Spinal cord (tissue), 10 donors: ENCODE results near the gene TRAPPC6A. TPM values are rescaled to one million over a fixed set of nuclear protein-coding genes. Genes with fewer than 3 reads are reported as not detected.
"Not testable (repeated sequence)": the region's sequence is repeated elsewhere in the genome, so short reads cannot be mapped to it uniquely, and the experiment has no call there.

Experiments
- DNase-seq, 6 donors: peaks; one replicate each; pipeline versions ENCODE4 v3.0.0 to v3.0.0-alpha.2; 2013 to 2015; ENCODE audit warnings: low spot score in 6 of 6, low read depth in 4 of 6
- H3K27ac ChIP-seq: one replicate; pipeline ENCODE4 v1.5.1; 2013; ENCODE audit warnings: low read depth, low read length, control low read depth
- H3K27me3 ChIP-seq: one replicate; pipeline ENCODE4 v1.6.1; 2013; ENCODE audit warnings: low read length; ENCODE audit not compliant: control insufficient read depth, insufficient read depth
- H3K36me3 ChIP-seq: one replicate; pipeline ENCODE4 v1.6.1; 2013; ENCODE audit warnings: low read length; ENCODE audit not compliant: control insufficient read depth, insufficient read depth
- H3K4me1 ChIP-seq: one replicate; pipeline ENCODE4 v1.6.1; 2013; ENCODE audit warnings: low read length; ENCODE audit not compliant: control insufficient read depth, insufficient read depth
- H3K4me3 ChIP-seq: one replicate; pipeline ENCODE4 v1.5.1; 2013; ENCODE audit warnings: low read depth, low read length, control low read depth
- H3K9me3 ChIP-seq: one replicate; pipeline ENCODE4 v1.6.1; 2013; ENCODE audit warnings: low read length; ENCODE audit not compliant: control insufficient read depth, insufficient read depth
- WGBS: methylation state at CpG from one replicate; pipeline ENCODE4 v1.1.5; 2013; ENCODE audit warnings: missing lambda C conversion rate; ENCODE audit not compliant: insufficient coverage; 5-methylcytosine and 5-hydroxymethylcytosine counted together
- polyA plus RNA-seq, 2 donors: library from polyadenylated mRNA; unstranded; fragments of 120-200 nt; gene quantifications; one replicate each; pipeline ENCODE4 v1.2.1, GENCODE V29; 2013; ENCODE audit not compliant: insufficient read length in 2 of 2
- total RNA-seq, 2 donors: library from RNA; depleted of rRNA in 1 of 2; stranded (reverse); fragments of 120-200 nt in 1 of 2; fragments of >200 nt in 1 of 2; gene quantifications; one replicate each; pipeline versions ENCODE4 v1.2.3 to v1.2.4, GENCODE V29; 2013 to 2014
- donor health status: healthy.

TRAPPC6A gene
- total and polyA plus RNA-seq, 4 donors: 7.0 to 26.2 (median 22.5) TPM

GRCh38 chr19:45124021-45124420 is 54.0 kb downstream of the TRAPPC6A start:
- H3K27ac ChIP-seq: no peak overlapping the region
- no peaks in the 10 kb centered on the region for H3K9me3 ChIP-seq

DNA sequence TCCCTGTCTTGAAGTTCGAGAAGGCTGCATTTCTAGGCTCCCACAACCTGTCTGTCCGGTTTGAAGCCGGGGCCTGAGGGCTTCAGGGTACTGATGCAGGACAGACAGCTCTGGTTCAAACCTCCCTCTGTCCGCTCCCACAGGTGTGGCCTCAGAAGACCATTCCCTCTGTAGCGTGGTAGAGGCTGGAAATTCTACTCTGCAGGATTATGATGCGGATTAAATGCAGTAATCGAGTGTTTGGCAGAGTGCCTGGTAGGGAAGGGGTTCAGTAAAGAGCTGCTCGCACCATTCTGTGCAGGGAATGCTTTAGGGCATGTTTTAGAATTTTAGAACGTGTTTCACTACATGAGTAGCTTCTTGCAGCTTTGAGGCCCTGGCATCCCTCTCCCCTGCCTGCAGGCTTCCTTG is 54.6 kb downstream of the TRAPPC6A start:
- peak in 3 of 6 donors; percentile 15 to 86 (median 59) for DNase-seq
- H3K27ac ChIP-seq: no peak overlapping the region
- H3K4me3 ChIP-seq: no peak overlapping the region
- H3K27me3 ChIP-seq: no peaks in the 10 kb centered on the region
- 66% methylated on average over 9 of the region's 9 CpGs for WGBS
- peaks cover 19% of the 10 kb centered on the region for H3K36me3 ChIP-seq
- peaks cover 27% of the 10 kb centered on the region for H3K4me1 ChIP-seq
- no peaks in the 10 kb centered on the region for H3K9me3 ChIP-seq

More at GRCh38 chr19:45124021-45124420, 54.0 kb downstream of the TRAPPC6A start:
- WGBS: 86% methylated on average over 3 of the region's 6 CpGs
- Histone ChIP-seq H3K4me3 (no peak overlapping the region), H3K36me3 (peaks cover 20% of the 10 kb centered on the region), H3K4me1 (peaks cover 22% of the 10 kb centered on the region), H3K27me3 (no peaks in the 10 kb centered on the region)
- no peak for DNase-seq

- DNase-seq: no peak
- H3K27me3 ChIP-seq: no peaks in the 10 kb centered on the region
- no peaks in the 10 kb centered on the region for H3K9me3 ChIP-seq
- no peak overlapping the region for H3K27ac ChIP-seq
- peaks cover 33% of the 10 kb centered on the region for H3K4me1 ChIP-seq
- H3K36me3 ChIP-seq: peaks cover 19% of the 10 kb centered on the region
- no peak overlapping the region for H3K4me3 ChIP-seq
- 44% methylated on average over 5 of the region's 6 CpGs for WGBS
These were observed 55.2 kb downstream of the TRAPPC6A start for GRCh38 chr19:45122832-45123231.

DNA sequence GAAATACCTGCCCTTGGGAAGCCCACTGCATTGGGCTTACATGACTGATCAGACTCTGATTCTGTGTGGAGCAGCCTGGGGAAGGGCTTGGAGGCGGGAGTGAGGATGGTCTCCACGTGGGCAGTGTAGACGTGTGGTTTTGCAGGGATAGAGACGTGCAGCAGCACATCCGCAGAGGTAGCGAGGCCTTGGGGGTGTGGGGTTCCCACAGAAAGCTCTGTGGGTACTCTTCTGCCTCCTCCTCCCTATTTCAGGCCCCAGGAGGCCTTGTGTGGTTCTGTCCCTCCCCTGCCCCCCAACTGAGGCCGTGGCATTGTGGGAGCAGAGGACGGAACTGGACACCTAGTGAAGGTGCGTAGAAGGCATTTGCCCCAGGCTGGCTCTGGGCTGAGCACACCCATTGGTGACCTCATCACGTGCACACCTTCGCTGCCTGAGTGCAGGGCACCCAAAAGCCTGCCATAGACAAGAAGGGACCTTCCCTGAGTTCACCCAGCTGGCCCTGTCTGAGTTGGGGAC is 56.2 kb downstream of the TRAPPC6A start:
- peaks cover 19% of the 10 kb centered on the region for H3K36me3 ChIP-seq
- no peak for DNase-seq
- WGBS: 89% methylated on average over 9 of the region's 11 CpGs
- peaks cover 42% of the 10 kb centered on the region for H3K4me1 ChIP-seq
- H3K9me3 ChIP-seq: no peaks in the 10 kb centered on the region
- H3K27me3 ChIP-seq: no peaks in the 10 kb centered on the region
- no peak overlapping the region for H3K4me3 ChIP-seq
- no peak overlapping the region for H3K27ac ChIP-seq

GRCh38 chr19:45119582-45119981 is 58.5 kb downstream of the TRAPPC6A start:
- H3K4me3 ChIP-seq: no peak overlapping the region
- H3K4me1 ChIP-seq: peaks cover 40% of the 10 kb centered on the region
- no peak for DNase-seq
- peaks cover 19% of the 10 kb centered on the region for H3K36me3 ChIP-seq
- WGBS: no CpG with 5 or more reads among the region's 6 CpGs
- no peaks in the 10 kb centered on the region for H3K27me3 ChIP-seq
- H3K9me3 ChIP-seq: no peaks in the 10 kb centered on the region
- no peak overlapping the region for H3K27ac ChIP-seq

GRCh38 chr19:45118591-45119355 is 59.3 kb downstream of the TRAPPC6A start:
- DNase-seq, H3K4me3 ChIP-seq, H3K9me3 ChIP-seq, H3K27ac ChIP-seq, H3K27me3 ChIP-seq: not testable (repeated sequence)
- Histone ChIP-seq H3K36me3 (peaks cover 25% of the 10 kb centered on the region), H3K4me1 (peaks cover 36% of the 10 kb centered on the region)
- WGBS: 57% methylated on average over 11 of the region's 18 CpGs

DNA sequence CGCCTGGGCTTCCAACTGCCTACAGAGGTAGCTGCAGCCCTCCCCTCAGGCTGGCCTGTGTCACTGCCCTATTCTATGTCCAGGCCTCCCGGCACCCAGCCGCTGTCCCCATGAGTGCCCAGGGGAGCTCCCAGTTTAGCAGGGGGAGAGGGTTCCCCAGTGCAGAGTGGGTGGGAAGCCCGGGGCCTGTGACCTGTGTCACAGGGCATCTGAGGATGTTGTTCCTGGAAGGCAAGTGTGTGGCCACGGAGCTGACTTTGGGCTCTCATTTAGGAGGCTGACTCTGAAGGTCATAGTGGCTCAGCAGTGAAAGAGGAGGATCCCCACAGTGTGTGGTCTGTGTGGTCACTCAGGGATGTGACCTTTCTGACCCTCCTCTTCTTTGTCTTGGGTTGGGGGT is 59.9 kb downstream of the TRAPPC6A start:
- H3K27ac ChIP-seq: no peak overlapping the region
- H3K4me3 ChIP-seq: no peak overlapping the region
- H3K27me3 ChIP-seq: no peaks in the 10 kb centered on the region
- peaks cover 36% of the 10 kb centered on the region for H3K4me1 ChIP-seq
- H3K9me3 ChIP-seq: no peaks in the 10 kb centered on the region
- WGBS: 75% methylated on average over 5 of the region's 5 CpGs
- no peak for DNase-seq
- peaks cover 23% of the 10 kb centered on the region for H3K36me3 ChIP-seq

DNA sequence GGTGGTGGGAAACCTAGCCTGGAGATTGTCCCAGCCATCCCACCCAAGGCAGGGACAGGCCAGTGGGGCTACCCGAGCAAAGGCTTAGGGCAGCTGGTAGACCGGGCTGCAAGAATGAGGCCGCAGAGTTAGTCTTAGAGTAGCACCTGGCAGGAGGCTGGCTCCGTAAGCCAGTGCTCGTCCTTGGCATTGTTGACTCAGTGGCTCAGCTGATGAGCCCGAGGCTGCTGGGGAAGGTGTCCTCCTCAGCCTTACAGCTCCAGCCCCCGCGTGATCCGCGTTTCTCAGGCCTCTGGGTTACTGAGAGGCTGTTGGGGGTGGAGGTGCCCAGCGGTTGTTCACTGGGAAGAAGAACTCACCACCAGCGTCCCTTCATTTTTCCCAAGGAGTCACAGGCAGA is 60.4 kb downstream of the TRAPPC6A start:
- no peak overlapping the region for H3K4me3 ChIP-seq
- no peaks in the 10 kb centered on the region for H3K9me3 ChIP-seq
- H3K27me3 ChIP-seq: no peaks in the 10 kb centered on the region
- peaks cover 34% of the 10 kb centered on the region for H3K4me1 ChIP-seq
- 76% methylated on average over 7 of the region's 12 CpGs for WGBS
- no peak overlapping the region for H3K27ac ChIP-seq
- DNase-seq: no peak
- peaks cover 20% of the 10 kb centered on the region for H3K36me3 ChIP-seq

GRCh38 chr19:45117167-45117594 is 60.9 kb downstream of the TRAPPC6A start:
- WGBS: 52% methylated on average over 16 of the region's 16 CpGs
- Histone ChIP-seq H3K27me3 (no peaks in the 10 kb centered on the region), H3K27ac (no peak overlapping the region), H3K4me3 (no peak overlapping the region), H3K9me3 (no peaks in the 10 kb centered on the region), H3K36me3 (peaks cover 19% of the 10 kb centered on the region), H3K4me1 (peaks cover 32% of the 10 kb centered on the region)
- no peak for DNase-seq
